Activated CD4-positive, alpha-beta memory T cell treated with anti-CD3 and anti-CD28 coated beads, Interleukin-2, amount 10 ng/mL, durations not matched to agents 7 days and 5 days (primary cell): ENCODE results near the gene NREP. TPM values are rescaled to one million over a fixed set of nuclear protein-coding genes. Genes with fewer than 3 reads are reported as not detected.

Experiments used
- CTCF ChIA-PET: fragments of 350-600 bp; sonication (Branson Sonifier 250); formaldehyde crosslinking; loops from one replicate; lab custom pipeline; 2021; ENCODE audit warnings: antibody characterized with exemption, inconsistent platforms; lab: Charles Lee
- POLR2A ChIA-PET: fragments of 350-600 bp; sonication (Branson Sonifier 250); formaldehyde crosslinking; loops from one replicate; lab custom pipeline; 2021; ENCODE audit warnings: antibody characterized with exemption; lab: Charles Lee
- DNase-seq: peaks from one replicate; pipeline ENCODE4 v3.0.0-alpha.2; 2020
- H3K27ac Mint-ChIP-seq: one replicate; pipeline ENCODE4 v1.8.0; 2021; ENCODE audit warnings: mild to moderate bottlenecking, mixed read lengths
- H3K27me3 Mint-ChIP-seq: one replicate; pipeline ENCODE4 v1.8.0; 2021; ENCODE audit warnings: mixed read lengths
- H3K36me3 Mint-ChIP-seq: one replicate; pipeline ENCODE4 v1.8.0; 2021; ENCODE audit warnings: low read depth, mixed read lengths
- H3K4me1 Mint-ChIP-seq: one replicate; pipeline ENCODE4 v1.8.0; 2021; ENCODE audit warnings: mixed read lengths
- H3K4me3 Mint-ChIP-seq: one replicate; pipeline ENCODE4 v1.8.0; 2021; ENCODE audit warnings: mild to moderate bottlenecking, mixed read lengths
- H3K9me3 Mint-ChIP-seq: one replicate; pipeline ENCODE4 v1.8.0; 2021; ENCODE audit warnings: mixed read lengths
- total RNA-seq, 2 experiments: library from RNA; stranded (reverse); gene quantifications; one replicate each; pipeline ENCODE4 v1.2.3, GENCODE V29; 2021

Gene NREP
- total RNA-seq, 2 experiments from 2014 or later = 4.5 to 4.8 TPM

- H3K27me3 Mint-ChIP-seq = peaks cover 17% of the 10 kb centered on the region
- no peak overlapping the region for H3K27ac Mint-ChIP-seq
- H3K4me1 Mint-ChIP-seq = peaks cover 1% of the 10 kb centered on the region
- ChIA-PET POLR2A (interaction anchor here (1.6 kb wide), 1 partner anchor 15 kb away, joined by 4 read pairs; no protein-coding TSS in a partner anchor), CTCF (no interaction called here)
- no peaks in the 10 kb centered on the region for H3K9me3 Mint-ChIP-seq
- H3K36me3 Mint-ChIP-seq = no peaks in the 10 kb centered on the region
- DNase-seq = no peak
- H3K4me3 Mint-ChIP-seq = no peak overlapping the region
These were observed 14.6 kb downstream of the NREP start for GRCh38 chr5:111742177-111742994.

- Mint-ChIP-seq H3K27ac (no peak overlapping the region), H3K4me3 (no peak overlapping the region), H3K36me3 (no peaks in the 10 kb centered on the region), H3K4me1 (peaks cover 1% of the 10 kb centered on the region), H3K27me3 (peaks cover 22% of the 10 kb centered on the region), H3K9me3 (no peaks in the 10 kb centered on the region)
- no peak for DNase-seq
- POLR2A ChIA-PET = interaction anchor here (1.6 kb wide), 1 partner anchor 16 kb away, joined by 4 read pairs; no protein-coding TSS in a partner anchor
- CTCF ChIA-PET = no interaction called here
These were observed 15.7 kb downstream of the NREP start for GRCh38 chr5:111741278-111741677.

GRCh38 chr5:111739416-111739815 is 17.6 kb downstream of the NREP start:
- H3K9me3 Mint-ChIP-seq = no peaks in the 10 kb centered on the region
- no peak overlapping the region for H3K27ac Mint-ChIP-seq
- H3K27me3 Mint-ChIP-seq = peaks cover 18% of the 10 kb centered on the region
- ChIA-PET POLR2A (no interaction called here), CTCF (no interaction called here)
- H3K4me1 Mint-ChIP-seq = peaks cover 1% of the 10 kb centered on the region
- DNase-seq = no peak
- H3K4me3 Mint-ChIP-seq = no peak overlapping the region
- no peaks in the 10 kb centered on the region for H3K36me3 Mint-ChIP-seq

GRCh38 chr5:111738118-111738517 is 18.9 kb downstream of the NREP start:
- Mint-ChIP-seq H3K9me3 (no peaks in the 10 kb centered on the region), H3K4me1 (peaks cover 1% of the 10 kb centered on the region), H3K4me3 (no peak overlapping the region), H3K27me3 (peaks cover 12% of the 10 kb centered on the region), H3K27ac (no peak overlapping the region), H3K36me3 (no peaks in the 10 kb centered on the region)
- no peak for DNase-seq
- POLR2A ChIA-PET = no interaction called here
- CTCF ChIA-PET = no interaction called here

- Mint-ChIP-seq H3K27ac (no peak overlapping the region), H3K27me3 (peaks cover 9% of the 10 kb centered on the region), H3K36me3 (no peaks in the 10 kb centered on the region), H3K9me3 (no peaks in the 10 kb centered on the region), H3K4me3 (no peak overlapping the region), H3K4me1 (peaks cover 1% of the 10 kb centered on the region)
- POLR2A ChIA-PET = no interaction called here
- DNase-seq = no peak
- CTCF ChIA-PET = no interaction called here
These were observed 19.3 kb downstream of the NREP start for GRCh38 chr5:111737716-111738115.

- ChIA-PET POLR2A (no interaction called here), CTCF (no interaction called here)
- peaks cover 5% of the 10 kb centered on the region for H3K27me3 Mint-ChIP-seq
- H3K4me3 Mint-ChIP-seq = no peak overlapping the region
- peaks cover 1% of the 10 kb centered on the region for H3K4me1 Mint-ChIP-seq
- H3K9me3 Mint-ChIP-seq = no peaks in the 10 kb centered on the region
- no peak for DNase-seq
- no peak overlapping the region for H3K27ac Mint-ChIP-seq
- H3K36me3 Mint-ChIP-seq = no peaks in the 10 kb centered on the region
These were observed 21.3 kb downstream of the NREP start for GRCh38 chr5:111735583-111736270.

- Mint-ChIP-seq H3K4me3 (no peak overlapping the region), H3K27me3 (peaks cover 5% of the 10 kb centered on the region), H3K27ac (no peak overlapping the region), H3K9me3 (no peaks in the 10 kb centered on the region), H3K4me1 (peaks cover 2% of the 10 kb centered on the region), H3K36me3 (no peaks in the 10 kb centered on the region)
- DNase-seq = no peak
- POLR2A ChIA-PET = no interaction called here
- CTCF ChIA-PET = no interaction called here
These were observed 22.4 kb downstream of the NREP start for GRCh38 chr5:111734597-111734996.

- Mint-ChIP-seq H3K27ac (no peak overlapping the region), H3K27me3 (peaks cover 5% of the 10 kb centered on the region), H3K9me3 (no peaks in the 10 kb centered on the region), H3K36me3 (no peaks in the 10 kb centered on the region), H3K4me3 (no peak overlapping the region), H3K4me1 (peaks cover 2% of the 10 kb centered on the region)
- CTCF ChIA-PET = no interaction called here
- POLR2A ChIA-PET = no interaction called here
- no peak for DNase-seq
These were observed 23.0 kb downstream of the NREP start for GRCh38 chr5:111734013-111734412.

GRCh38 chr5:111733571-111733970 is 23.4 kb downstream of the NREP start:
- Mint-ChIP-seq H3K9me3 (no peaks in the 10 kb centered on the region), H3K4me3 (no peak overlapping the region), H3K27me3 (peaks cover 5% of the 10 kb centered on the region), H3K27ac (no peak overlapping the region), H3K4me1 (peaks cover 2% of the 10 kb centered on the region), H3K36me3 (no peaks in the 10 kb centered on the region)
- no peak for DNase-seq
- CTCF ChIA-PET = no interaction called here
- POLR2A ChIA-PET = no interaction called here

GRCh38 chr5:111731638-111732037 is 25.4 kb downstream of the NREP start:
- Mint-ChIP-seq H3K4me3 (no peak overlapping the region), H3K36me3 (no peaks in the 10 kb centered on the region), H3K27ac (no peak overlapping the region), H3K9me3 (no peaks in the 10 kb centered on the region), H3K27me3 (no peaks in the 10 kb centered on the region), H3K4me1 (peaks cover 2% of the 10 kb centered on the region)
- no peak for DNase-seq
- ChIA-PET CTCF (no interaction called here), POLR2A (no interaction called here)

GRCh38 chr5:111730659-111731382 is 26.2 kb downstream of the NREP start:
- Mint-ChIP-seq H3K9me3 (no peaks in the 10 kb centered on the region), H3K4me1 (peaks cover 2% of the 10 kb centered on the region), H3K36me3 (no peaks in the 10 kb centered on the region), H3K27ac (no peak overlapping the region), H3K27me3 (no peaks in the 10 kb centered on the region), H3K4me3 (no peak overlapping the region)
- CTCF ChIA-PET = no interaction called here
- POLR2A ChIA-PET = no interaction called here
- DNase-seq = no peak

GRCh38 chr5:111728941-111729340 is 28.1 kb downstream of the NREP start:
- Mint-ChIP-seq H3K36me3 (no peaks in the 10 kb centered on the region), H3K27me3 (no peaks in the 10 kb centered on the region), H3K27ac (no peak overlapping the region), H3K4me3 (no peak overlapping the region), H3K9me3 (no peaks in the 10 kb centered on the region), H3K4me1 (peaks cover 2% of the 10 kb centered on the region)
- POLR2A ChIA-PET = no interaction called here
- CTCF ChIA-PET = no interaction called here
- no peak for DNase-seq

GRCh38 chr5:111726986-111727385 is 30.0 kb downstream of the NREP start:
- peaks cover 2% of the 10 kb centered on the region for H3K4me1 Mint-ChIP-seq
- no peaks in the 10 kb centered on the region for H3K27me3 Mint-ChIP-seq
- DNase-seq = no peak
- no peaks in the 10 kb centered on the region for H3K36me3 Mint-ChIP-seq
- no peak overlapping the region for H3K27ac Mint-ChIP-seq
- POLR2A ChIA-PET = no interaction called here
- no peaks in the 10 kb centered on the region for H3K9me3 Mint-ChIP-seq
- CTCF ChIA-PET = no interaction called here
- no peak overlapping the region for H3K4me3 Mint-ChIP-seq
